ENCODE data around the gene UMAD1. TPM values are rescaled to one million over a fixed set of nuclear protein-coding genes. Genes with fewer than 3 reads are reported as not detected.

UMAD1 gene
- polyA plus RNA-seq, 1 of the 3 experiments (the other 2 are of a cell fraction) = 13.9 TPM

- TF ChIP-seq FOSL2 (IDR thresholded peaks at IDR 0.05; ENCODE audit: borderline replicate concordance, low read depth) (no peak), NFIC (IDR thresholded peaks at IDR 0.05; ENCODE audit: borderline replicate concordance) (no peak), EZH2phosphoT487 (IDR thresholded peaks at IDR 0.05; ENCODE audit: borderline replicate concordance, low read depth) (no peak), POLR2AphosphoS5 (IDR thresholded peaks at IDR 0.05; ENCODE audit: low read depth, low read length) (no peak)
Measured at GRCh38 chr7:7921830-7922229, 281.3 kb downstream of the UMAD1 start (continued).

- TF ChIP-seq FOXM1 (IDR thresholded peaks at IDR 0.05; ENCODE audit: low read depth) (no peak), GATA2 (CRISPR knock-in tag; IDR thresholded peaks at IDR 0.05) (no peak), EZH2phosphoT487 (IDR thresholded peaks at IDR 0.05; ENCODE audit: borderline replicate concordance, low read depth) (no peak), PBX3 (IDR thresholded peaks at IDR 0.05) (no peak), TAF1 (IDR thresholded peaks at IDR 0.05; ENCODE audit: borderline replicate concordance, low read depth, low read length) (no peak), RXRA (IDR thresholded peaks at IDR 0.05; ENCODE audit: borderline replicate concordance, low read depth) (no peak), MXI1 (IDR thresholded peaks at IDR 0.05; ENCODE audit: low read depth, low read length) (no peak), TEAD4 (IDR thresholded peaks at IDR 0.05; ENCODE audit: borderline replicate concordance, insufficient read depth) (no peak), EP300 (IDR thresholded peaks at IDR 0.05; ENCODE audit: borderline replicate concordance in 1 of 2, low read depth in 1 of 2, low read length in 1 of 2) (no peak), MEF2A (IDR thresholded peaks at IDR 0.05; ENCODE audit: borderline replicate concordance, low read depth) (no peak), NFIC (IDR thresholded peaks at IDR 0.05; ENCODE audit: borderline replicate concordance) (no peak), CTCF (IDR thresholded peaks at IDR 0.05) (no peak), SMC3 (IDR thresholded peaks at IDR 0.05; ENCODE audit: low read depth, low read length) (no peak), POLR2AphosphoS5 (IDR thresholded peaks at IDR 0.05; ENCODE audit: low read depth, low read length) (no peak)
- ChIA-PET POLR2A (no interaction called here), CTCF (no interaction called here)
- Histone ChIP-seq H3K4me1 (ENCODE audit: control insufficient read depth in 1 of 2, insufficient read depth in 2 of 2, low read depth in 1 of 2, low read length in 1 of 2) (no peaks in the 10 kb centered on the region), H3K27ac (ENCODE audit: low read depth in 2 of 2, low read length in 1 of 2) (no peak overlapping the region), H3K79me2 (ENCODE audit: insufficient read depth) (no peaks in the 10 kb centered on the region), H3K9me2 (no peaks in the 10 kb centered on the region), H3K9ac (no peak overlapping the region), H3K4me2 (no peak overlapping the region), H3K27me3 (ENCODE audit: insufficient read depth) (no peaks in the 10 kb centered on the region), H2AFZ (ENCODE audit: low read depth) (no peak overlapping the region), H3K4me3 (ENCODE audit: low read depth in 2 of 2, low read length in 1 of 2) (no peak overlapping the region), H3F3A (replicated peaks; ENCODE audit: insufficient read depth) (no peaks in the 10 kb centered on the region), H3K9me3 (no peaks in the 10 kb centered on the region), H3K36me3 (replicated peaks in 1 of 2; ENCODE audit: control insufficient read depth in 1 of 2, insufficient read depth in 2 of 2, low read length in 1 of 2) (no peaks in the 10 kb centered on the region), H4K20me1 (ENCODE audit: insufficient read depth) (no peaks in the 10 kb centered on the region)
- DNase-seq = no peak
- 80% methylated on average over 7 of the region's 7 CpGs for WGBS (ENCODE audit: low lambda C conversion rate)
Measured at GRCh38 chr7:7922684-7923385, 282.3 kb downstream of the UMAD1 start.
